Right lobe of liver (tissue), 6 donors: ENCODE data around the gene RBM19. TPM values are rescaled to one million over a fixed set of nuclear protein-coding genes. Genes with fewer than 3 reads are reported as not detected.

Experiments used
- ATAC-seq, 4 donors: fragments of 200-7000 bp; cut with Tn5 transposase; one replicate each; pipeline ENCODE4 v1.9.1; 2020; ENCODE audit warnings: mild to moderate bottlenecking in 4 of 4, moderate library complexity in 4 of 4
- DNase-seq, 3 donors: peaks; one replicate each; pipeline ENCODE4 v3.0.0-alpha.2; 2020
- H3K27ac ChIP-seq, 3 donors: fragments of 200-600 bp; one replicate each; pipeline ENCODE4 v1.8.0; 2022
- H3K27me3 ChIP-seq, 2 donors: fragments of 200-600 bp; one replicate each; pipeline ENCODE4 v1.8.0; 2022
- H3K36me3 ChIP-seq, 4 donors: fragments of 200-600 bp; sonication (generic) in 1 of 4; one replicate each; pipeline versions ENCODE4 v1.5.1 to v1.8.0; 2017 to 2022; ENCODE audit warnings: control low read depth in 1 of 4
- H3K4me1 ChIP-seq, 4 donors: fragments of 200-600 bp; sonication (generic) in 1 of 4; one replicate each; pipeline versions ENCODE4 v1.5.1 to v1.8.0; 2017 to 2022; ENCODE audit warnings: control low read depth in 1 of 4
- H3K4me3 ChIP-seq, 3 donors: fragments of 200-600 bp; one replicate each; pipeline ENCODE4 v1.8.0; 2022
- H3K9me3 ChIP-seq, 4 donors: fragments of 200-600 bp; sonication (generic) in 1 of 4; one replicate each; pipeline versions ENCODE4 v1.5.1 to v1.8.0; 2017 to 2022; ENCODE audit warnings: control low read depth in 1 of 4
- POLR2A ChIP-seq: fragments of 450-650 bp; IDR thresholded peaks from one replicate; pipeline ENCODE4 v1.6.1; 2017; ENCODE audit warnings: antibody characterized with exemption, mild to moderate bottlenecking
- WGBS: methylation state at CpG from one replicate; pipeline ENCODE4 v1.1.6; 2018; ENCODE audit warnings: low coverage, low lambda C conversion rate; ENCODE audit not compliant: insufficient coverage; ENCODE audit errors: missing lambda C conversion rate; 5-methylcytosine and 5-hydroxymethylcytosine counted together
- intact Hi-C, 2 donors: fragments of 100-400 bp; cut with DNase I; formaldehyde crosslinking; loops; one replicate each; pipeline versions ENCODE4 v1.11.2 to v1.14.1; 2022
- total RNA-seq, 6 experiments: library from RNA; depleted of rRNA in 2 of 6; stranded (reverse); fragments of >200 nt in 2 of 6; fragmentation: NEBNext Ultra II Directional in 3 of 6; extraction: Animal tissue kit (Norgen Biotek cat#: 25700) in 3 of 6; gene quantifications; one replicate each; pipeline versions ENCODE4 v1.1.0 to v1.2.4, GENCODE V29; 2016 to 2023
- TF ChIP-seq, protein P1 (sequence below), 4 donors: fragments of 200-600 bp in 3 of 4; fragments of 450-650 bp in 1 of 4; IDR thresholded peaks; one replicate each; pipeline versions ENCODE4 v1.5.1 to v1.8.0; 2016 to 2022; ENCODE audit warnings: antibody characterized with exemption in 4 of 4, mild to moderate bottlenecking in 2 of 4
- donor health status: DM: no; HTN: yes; CAD: no.
- donor health status: DM: no; HTN: no; CAD: no.
- donor health status: DM: no; HTN: no; CAD: no.
- donor health status: DM: no; HTN: yes; CAD: no.
- donor health status: DM: no; HTN: yes; CAD: no.

The RBM19 gene
- total RNA-seq, 6 experiments from 2014 or later = 11.3 to 17.2 (median 14.2) TPM

DNA sequence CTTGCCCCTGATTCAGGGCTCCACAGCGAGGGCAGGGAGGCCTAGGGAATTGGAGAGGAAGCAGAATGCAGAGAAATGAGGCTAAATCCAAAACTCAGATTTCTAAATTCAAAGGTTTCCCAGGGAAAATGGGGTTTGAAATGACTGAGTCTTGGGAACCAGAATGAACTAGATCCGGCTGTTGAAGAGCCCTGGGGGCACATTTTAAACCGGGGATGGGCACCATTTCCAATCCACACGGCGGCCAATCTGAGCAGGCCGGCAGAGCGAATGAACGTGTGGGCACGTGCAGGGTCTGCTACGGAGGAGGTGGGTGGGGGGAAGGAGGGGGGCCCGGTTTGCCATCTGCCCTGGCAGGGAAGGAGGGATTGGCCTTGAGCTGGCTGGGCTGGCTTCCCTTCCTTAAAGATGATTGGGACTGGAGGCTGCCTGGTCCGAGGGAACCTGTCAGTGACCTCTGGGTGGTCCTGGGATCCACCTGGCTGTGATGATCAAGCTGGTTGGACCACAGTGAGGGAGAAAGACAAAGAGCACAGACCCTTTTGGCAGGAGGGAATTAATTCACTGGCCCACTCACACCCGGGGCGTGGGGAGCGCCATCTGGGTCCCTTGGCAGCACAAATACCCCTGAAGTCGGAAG lies 161.0 kb downstream of the RBM19 start:
- Histone ChIP-seq H3K4me1 (no peaks in the 10 kb centered on the region), H3K4me3 (no peak overlapping the region), H3K36me3 (no peaks in the 10 kb centered on the region), H3K9me3 (no peaks in the 10 kb centered on the region), H3K27me3 (no peaks in the 10 kb centered on the region), H3K27ac (no peak overlapping the region)
- intact Hi-C loops = no loop called here
- WGBS = 93% methylated on average over 3 of the region's 16 CpGs
- no peak for TF ChIP-seq POLR2A
- TF ChIP-seq, protein P1, sequence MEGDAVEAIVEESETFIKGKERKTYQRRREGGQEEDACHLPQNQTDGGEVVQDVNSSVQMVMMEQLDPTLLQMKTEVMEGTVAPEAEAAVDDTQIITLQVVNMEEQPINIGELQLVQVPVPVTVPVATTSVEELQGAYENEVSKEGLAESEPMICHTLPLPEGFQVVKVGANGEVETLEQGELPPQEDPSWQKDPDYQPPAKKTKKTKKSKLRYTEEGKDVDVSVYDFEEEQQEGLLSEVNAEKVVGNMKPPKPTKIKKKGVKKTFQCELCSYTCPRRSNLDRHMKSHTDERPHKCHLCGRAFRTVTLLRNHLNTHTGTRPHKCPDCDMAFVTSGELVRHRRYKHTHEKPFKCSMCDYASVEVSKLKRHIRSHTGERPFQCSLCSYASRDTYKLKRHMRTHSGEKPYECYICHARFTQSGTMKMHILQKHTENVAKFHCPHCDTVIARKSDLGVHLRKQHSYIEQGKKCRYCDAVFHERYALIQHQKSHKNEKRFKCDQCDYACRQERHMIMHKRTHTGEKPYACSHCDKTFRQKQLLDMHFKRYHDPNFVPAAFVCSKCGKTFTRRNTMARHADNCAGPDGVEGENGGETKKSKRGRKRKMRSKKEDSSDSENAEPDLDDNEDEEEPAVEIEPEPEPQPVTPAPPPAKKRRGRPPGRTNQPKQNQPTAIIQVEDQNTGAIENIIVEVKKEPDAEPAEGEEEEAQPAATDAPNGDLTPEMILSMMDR (IDR thresholded peaks at IDR 0.05) = no peak
- ATAC-seq (no peak), DNase-seq (no peak)

DNA sequence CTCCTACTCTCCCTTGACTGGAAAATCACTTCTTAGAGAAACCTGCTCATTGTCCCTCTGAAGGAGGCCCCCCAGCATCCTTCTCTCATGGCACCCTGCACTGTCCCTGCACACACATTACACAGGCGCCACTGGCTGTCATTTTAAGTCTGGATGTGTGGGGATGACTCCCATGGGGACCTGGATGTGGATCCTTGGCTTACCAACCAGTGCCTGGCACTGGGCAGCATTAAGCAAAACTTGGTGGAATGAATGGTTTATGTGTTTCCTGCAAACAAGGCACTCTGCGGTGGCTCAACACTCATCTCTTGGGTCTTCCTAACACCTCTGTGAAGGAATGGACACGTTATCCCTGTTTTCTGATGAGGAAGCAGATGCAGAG lies 162.4 kb downstream of the RBM19 start:
- H3K4me3 ChIP-seq = no peak overlapping the region
- intact Hi-C loops = no loop called here
- ATAC-seq (no peak), DNase-seq (no peak)
- 60% methylated on average over 1 of the region's 3 CpGs for WGBS
- H3K36me3 ChIP-seq = no peaks in the 10 kb centered on the region
- no peaks in the 10 kb centered on the region for H3K27me3 ChIP-seq
- no peaks in the 10 kb centered on the region for H3K9me3 ChIP-seq
- no peak overlapping the region for H3K27ac ChIP-seq
- TF ChIP-seq POLR2A = no peak
- TF ChIP-seq, protein P1 (IDR thresholded peaks at IDR 0.05) = no peak
- no peaks in the 10 kb centered on the region for H3K4me1 ChIP-seq

DNA sequence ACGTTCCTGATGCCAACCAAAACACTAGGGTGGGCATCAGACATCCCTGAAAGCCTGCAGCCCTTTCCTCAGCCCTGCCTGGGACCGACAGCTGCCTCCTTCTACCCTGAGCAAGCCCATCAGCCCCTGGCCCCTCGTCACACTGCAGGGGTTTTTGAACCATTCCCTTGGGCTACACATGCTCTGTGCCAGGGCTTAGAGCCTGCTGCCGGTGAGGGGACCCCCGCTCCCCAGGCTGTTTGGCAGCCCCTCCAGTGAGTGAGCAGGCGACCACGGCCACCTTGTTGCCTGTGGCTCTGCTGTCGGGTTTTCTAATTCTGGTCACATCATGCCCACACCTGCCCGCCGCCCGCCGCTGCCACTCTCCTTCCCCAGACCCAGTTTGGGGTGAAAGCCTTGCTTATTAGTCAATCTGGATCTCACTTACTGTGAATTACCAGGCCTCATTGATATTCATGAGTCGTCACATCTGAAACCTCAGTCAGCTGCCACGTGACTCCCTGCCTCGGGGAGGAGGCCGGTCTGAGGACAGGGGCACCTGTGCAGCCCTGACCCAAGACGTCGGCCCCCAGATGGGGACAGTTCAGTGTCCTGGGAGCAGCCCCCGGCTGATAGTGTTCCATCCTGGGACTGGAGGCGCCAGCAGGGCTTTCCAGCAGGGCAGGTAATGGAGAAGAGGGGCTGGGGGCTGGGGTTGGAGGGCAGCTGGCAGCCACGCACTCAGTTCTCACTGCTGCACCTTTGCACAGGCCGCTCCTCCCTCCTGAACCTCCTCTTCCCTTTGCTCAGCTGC lies 163.0 kb downstream of the RBM19 start:
- H3K4me3 ChIP-seq = no peak overlapping the region
- ATAC-seq = no peak
- no peaks in the 10 kb centered on the region for H3K9me3 ChIP-seq
- intact Hi-C loops = no loop called here
- no peaks in the 10 kb centered on the region for H3K27me3 ChIP-seq
- H3K27ac ChIP-seq = no peak overlapping the region
- H3K36me3 ChIP-seq = no peaks in the 10 kb centered on the region
- TF ChIP-seq, protein P1 (IDR thresholded peaks at IDR 0.05) = no peak
- TF ChIP-seq POLR2A = no peak
- no peak for DNase-seq
- 100% methylated on average over 4 of the region's 22 CpGs for WGBS
- no peaks in the 10 kb centered on the region for H3K4me1 ChIP-seq

DNA sequence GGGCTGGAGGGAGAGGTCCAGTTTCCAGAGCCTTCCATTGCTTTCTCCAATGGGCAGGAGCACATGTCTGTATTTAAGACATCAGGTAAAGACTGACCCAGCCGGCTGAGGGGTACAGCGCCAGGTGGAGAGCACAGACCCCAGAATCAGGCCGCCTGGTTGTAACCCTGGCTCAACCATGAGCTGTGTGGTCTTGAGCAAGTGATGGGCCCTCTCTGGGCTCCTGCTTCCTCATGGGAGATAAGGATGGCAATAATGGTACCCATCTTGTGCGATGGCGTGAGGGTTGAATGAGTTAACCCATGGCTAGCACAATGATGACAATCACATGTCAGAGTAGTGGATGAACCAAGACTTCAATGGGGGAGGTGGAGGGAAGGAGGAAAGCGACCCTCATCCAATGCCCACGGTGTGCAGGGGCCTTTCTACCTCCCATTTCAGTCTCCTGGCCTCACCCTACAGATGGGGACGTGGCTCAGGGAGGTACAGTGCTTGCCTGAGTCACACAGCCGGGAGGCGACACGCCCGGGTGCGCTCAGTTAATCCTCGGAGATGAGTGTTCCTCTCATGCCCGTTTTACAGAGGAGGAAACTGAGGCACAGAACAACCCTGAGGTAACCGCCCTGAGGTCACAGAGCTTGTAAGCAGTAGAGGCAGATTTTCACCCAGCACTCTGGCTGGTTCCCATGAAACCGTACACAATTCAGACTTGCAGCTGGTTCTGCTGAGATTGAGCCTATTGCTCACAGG lies 163.9 kb downstream of the RBM19 start:
- TF ChIP-seq, protein P1 (IDR thresholded peaks at IDR 0.05) = no peak
- H3K27ac ChIP-seq = no peak overlapping the region
- H3K4me3 ChIP-seq = no peak overlapping the region
- H3K27me3 ChIP-seq = no peaks in the 10 kb centered on the region
- no peaks in the 10 kb centered on the region for H3K4me1 ChIP-seq
- H3K9me3 ChIP-seq = no peaks in the 10 kb centered on the region
- H3K36me3 ChIP-seq = no peaks in the 10 kb centered on the region
- 100% methylated on average over 1 of the region's 17 CpGs for WGBS
- no peak for ATAC-seq
- intact Hi-C loops = no loop called here
- DNase-seq = no peak
